GM18909 (cell line): ENCODE data around the gene SLIT3.
"Not testable (repeated sequence)": the region's sequence is repeated elsewhere in the genome, so short reads cannot be mapped to it uniquely, and the experiment has no call there.

Experiments
- ATAC-seq: cut with Tn5 transposase; IDR thresholded peaks from one replicate; pipeline ENCODE4 v1.9.1; 2021; ENCODE audit warnings: mild to moderate bottlenecking; ENCODE audit not compliant: unreplicated experiment, poor library complexity

SLIT3 gene

DNA sequence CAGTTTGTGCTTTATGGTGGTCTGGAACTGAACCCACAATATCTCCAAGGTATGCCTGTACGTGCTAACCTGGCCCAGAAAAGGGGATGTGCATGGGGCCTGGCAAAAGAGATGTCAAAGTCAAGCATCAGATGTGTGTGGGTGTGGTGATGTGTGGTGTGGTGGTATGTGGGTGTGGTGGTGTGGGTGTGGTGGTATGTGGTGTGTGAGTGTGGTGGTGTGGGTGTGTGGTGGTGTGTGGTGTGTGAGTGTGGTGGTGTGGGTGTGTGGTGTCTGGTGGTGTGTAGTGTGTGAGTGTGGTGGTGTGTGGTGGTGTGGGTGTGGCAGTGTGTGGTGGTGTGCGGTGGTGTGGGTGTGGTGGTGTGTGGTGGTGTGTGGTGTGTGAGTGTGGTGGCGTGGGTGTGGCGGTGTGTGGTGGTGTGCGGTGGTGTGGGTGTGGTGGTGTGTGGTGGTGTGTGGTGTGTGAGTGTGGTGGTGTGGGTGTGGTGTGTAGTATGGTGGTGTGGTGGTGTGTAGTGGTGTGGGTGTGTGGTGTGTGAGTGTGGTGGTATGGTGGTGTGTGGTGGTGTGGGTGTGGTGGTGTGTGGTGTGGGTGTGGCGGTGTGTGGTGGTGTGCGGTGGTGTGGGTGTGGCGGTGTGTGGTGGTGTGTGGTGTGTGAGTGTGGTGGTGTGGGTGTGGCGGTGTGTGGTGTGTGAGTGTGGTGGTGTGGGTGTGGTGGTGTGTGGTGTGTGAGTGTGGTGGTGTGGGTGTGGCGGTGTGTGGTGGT, 554.6 kb downstream of the SLIT3 start:
- not testable (repeated sequence) for ATAC-seq

DNA sequence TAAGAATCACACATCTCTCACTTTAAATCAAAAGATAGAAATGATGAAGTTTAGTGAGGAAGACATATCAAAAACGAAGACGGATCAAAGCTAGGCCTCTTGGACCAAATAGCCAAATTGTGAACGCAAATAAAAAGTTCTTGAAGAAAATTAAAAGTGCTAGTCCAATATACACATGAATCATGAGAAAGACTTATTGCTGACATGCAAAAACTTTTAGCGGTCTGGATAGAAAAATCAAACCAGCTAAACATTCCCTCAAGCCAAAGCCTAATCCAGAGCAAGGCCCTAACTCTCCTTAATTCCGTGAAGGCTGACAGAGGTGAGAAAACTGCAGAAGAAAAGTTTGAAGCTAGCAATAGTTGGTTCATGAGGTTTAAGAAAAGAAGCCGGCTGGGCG, 557.3 kb downstream of the SLIT3 start:
- no peak for ATAC-seq

DNA sequence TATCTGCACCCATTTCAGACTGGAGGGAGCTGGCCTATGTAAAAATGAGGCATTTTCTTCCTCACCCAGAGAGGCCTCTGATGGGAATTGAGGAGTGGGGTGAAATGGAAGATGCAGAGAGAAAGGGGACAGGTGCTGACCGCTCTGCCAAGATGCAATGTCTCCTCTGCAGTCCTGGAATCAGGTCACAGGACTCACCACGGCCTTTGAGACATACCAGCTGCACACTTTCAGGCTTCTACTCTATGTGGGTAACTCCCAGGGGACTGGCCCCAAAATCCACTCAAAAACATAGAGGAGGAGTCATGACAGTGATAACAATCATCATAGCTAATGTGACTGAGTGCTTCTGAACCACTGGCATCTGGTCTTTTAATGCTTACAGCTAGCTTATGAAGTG, 558.6 kb downstream of the SLIT3 start:
- ATAC-seq, result not testable (repeated sequence)

DNA sequence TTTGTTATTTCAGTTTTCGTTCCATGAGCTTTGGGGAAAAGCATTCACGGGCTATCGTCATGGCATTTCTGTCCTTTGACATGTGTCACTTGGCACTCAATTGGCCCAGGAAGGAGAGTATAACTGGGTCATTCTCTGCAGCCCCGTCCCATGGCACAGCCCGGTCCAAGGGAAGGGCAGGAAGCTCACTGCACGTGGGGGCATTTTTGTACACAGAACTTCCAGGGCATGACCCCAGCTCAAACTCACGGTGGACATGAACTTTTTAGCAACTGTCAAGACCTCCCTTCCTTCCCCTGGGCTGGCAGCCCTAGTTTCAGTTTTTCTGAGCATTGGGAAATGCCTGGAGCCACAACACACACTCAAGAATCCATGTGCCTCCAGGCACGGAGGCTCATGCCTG, 560.1 kb downstream of the SLIT3 start:
- ATAC-seq, result no peak

DNA sequence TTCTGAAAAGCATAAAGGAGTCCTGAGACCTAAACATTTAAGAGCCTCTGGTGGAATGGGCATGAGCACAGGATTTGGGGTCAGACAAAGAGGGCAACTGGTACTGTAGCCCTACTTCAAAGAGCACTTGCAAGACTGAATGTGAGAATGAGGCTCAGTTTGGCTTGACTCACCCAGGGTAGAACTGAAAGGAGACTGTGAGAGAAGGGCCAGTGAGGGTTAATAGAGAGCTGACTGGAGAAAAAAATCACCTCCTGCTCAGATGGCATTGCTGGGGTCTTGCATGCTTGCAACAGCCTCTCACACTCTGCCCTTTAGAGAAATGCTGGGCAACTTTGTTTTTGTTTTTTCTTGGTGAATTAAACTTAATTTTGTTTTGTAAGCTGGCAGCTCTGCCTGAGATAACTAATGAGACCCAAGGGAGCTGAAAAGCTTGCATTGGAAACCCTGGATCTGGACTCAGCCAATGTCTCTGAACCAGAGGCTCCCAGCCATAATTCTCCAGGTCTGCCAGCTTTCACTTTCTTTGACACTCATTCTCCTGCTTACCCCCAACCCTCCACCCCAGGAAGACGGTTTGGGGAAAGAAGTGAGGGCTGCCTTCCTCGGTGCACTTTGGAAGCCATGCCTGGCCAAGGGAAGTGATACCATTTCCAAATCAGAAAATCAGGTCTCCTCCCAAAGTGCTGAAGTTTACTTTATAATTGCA, 560.7 kb downstream of the SLIT3 start:
- ATAC-seq, result no peak

DNA sequence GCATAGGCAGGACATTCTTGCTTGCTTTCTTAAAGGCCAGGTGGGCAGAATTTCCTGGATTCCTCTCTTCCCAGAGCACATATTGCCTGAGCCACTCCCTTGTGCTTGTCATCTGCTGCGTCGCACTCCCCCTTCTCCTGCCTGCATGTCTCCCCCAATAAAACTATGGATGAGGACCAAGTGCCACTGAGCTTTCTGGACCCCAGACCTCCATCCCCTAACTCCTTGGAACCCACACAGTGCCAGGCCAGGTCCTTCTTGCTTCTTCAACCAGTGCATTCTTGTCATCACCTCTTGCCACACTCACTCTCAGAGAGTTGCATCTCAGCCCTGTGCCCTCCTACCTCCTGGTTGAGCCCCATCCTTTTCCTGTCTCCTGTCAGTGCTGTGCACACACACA, 563.9 kb downstream of the SLIT3 start:
- ATAC-seq, result no peak

DNA sequence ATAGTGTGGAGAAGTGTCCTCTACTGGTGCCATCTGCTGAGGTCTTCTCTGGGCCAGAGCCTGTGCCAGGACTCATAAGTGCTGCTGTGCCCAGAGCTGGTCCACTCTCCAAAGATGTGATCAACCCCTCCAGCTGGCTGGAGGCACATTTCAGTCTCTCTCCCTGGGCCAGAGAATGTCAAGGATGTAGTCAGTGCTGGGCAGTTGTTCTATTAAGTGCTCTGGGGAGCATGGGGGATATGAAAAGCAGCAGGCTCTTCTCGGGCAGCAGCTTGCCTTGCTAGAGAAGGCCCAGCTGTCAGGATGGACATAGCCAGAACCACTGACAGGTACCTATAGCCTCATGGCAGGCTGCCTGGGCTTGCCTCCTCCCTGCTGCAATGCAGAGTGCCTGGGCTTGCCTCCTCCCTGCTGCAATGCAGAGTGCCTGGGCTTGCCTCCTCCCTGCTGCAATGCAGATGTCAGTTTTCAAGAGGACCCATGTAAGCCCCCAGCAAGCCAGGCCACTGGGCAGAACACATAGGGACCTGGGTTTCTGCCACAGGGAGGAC, 564.6 kb downstream of the SLIT3 start:
- no peak for ATAC-seq

DNA sequence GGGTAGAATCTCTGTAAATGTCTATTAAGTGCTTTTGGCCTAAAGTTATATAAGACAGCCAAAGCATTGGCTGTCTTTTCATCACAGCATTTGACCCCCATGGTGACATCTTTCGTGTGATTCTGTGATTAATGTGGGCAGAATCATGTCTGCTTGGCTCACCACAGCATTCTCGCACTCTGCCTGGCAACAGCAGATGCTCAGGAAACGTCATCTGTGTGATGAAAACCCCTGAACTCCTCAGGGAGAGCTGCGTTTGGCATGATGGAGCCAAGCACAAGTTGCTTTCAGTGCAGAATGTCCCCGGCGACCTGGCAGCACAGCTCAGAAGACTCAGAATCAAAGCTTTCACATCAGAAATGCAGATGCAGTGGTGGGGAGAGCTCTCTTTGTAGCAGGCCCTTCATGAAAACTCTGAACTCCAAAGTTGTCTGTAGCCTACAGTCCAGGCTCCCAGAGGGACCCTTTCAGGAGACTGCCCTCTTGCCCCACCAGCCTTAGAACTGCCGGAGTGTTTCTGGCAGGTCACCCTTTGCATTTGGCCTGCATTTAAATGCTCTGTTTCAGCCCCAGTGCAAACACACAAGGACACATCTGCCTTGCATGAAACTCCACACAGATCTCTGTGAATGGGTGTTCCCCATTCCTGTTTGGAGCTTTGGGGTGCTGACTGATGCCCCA, 566.2 kb downstream of the SLIT3 start:
- ATAC-seq, result peak; percentile 71

DNA sequence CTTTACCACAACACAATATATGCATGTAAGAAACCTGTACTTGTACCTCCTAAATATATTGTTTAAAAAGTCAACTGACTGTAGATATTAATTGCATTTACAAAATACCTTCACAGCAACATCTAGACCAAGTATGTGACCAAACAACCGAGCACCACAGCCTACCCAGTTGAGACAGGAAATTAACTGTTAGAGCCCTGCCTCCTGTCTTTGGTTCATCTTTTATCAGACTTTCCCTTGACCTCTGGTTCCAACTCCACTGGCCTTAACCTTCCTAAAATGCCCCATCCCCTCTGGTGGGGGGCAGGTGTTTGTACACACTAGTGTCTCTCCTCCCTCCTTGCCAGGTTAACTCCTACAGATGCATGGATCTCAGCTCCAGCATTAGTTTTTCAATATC, 566.8 kb downstream of the SLIT3 start:
- ATAC-seq, result no peak

DNA sequence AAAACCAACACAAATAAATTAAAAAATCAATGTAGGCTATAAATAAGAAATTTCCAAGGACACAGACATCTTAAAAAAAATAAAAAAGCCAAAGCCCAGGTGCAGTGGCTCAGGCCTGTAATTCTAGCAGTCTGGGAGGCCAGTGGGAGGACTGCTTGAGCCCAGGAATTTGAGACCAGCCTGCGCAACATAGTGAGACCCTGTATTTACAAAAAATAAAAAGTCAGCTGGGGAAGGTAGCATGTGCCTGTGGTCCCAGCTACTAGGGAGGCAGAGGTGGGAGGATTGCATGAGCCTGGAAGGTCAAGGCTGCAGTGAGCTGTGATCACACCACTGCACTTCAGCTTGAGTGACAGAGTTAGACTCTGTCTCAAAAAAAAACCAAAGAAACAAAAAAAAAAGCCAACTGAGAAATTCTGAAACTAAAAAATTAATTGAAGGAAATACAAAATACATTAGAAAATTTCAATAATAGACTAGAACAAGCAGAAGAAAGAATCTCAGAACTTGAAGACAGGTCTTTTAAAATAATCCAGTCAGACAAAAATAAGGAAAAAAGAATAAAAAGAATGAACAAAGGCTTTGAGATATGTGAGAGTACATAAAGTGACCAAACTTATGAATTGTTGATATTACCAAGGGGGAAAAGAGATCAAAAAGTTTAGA, 572.3 kb downstream of the SLIT3 start:
- no peak for ATAC-seq

DNA sequence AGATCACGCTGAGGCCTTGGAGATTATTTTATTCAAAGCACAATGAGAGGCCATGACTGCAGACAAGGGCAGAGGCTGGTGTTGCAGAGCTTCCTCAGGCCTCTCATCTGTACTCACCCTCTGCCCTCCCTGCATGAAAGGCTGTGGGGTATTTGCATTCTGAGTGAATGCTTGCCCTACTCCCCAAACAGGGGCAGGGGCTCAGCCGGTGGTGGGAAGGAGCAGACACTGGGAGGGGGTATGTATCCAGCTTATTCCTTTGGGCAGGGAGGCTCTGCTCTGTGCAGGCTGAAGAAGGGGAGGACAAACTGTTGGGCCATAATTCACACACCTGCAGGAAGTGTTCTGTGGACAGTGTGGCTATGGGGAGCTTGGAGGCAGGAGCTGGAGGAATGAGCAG, 573.4 kb downstream of the SLIT3 start:
- no peak for ATAC-seq

DNA sequence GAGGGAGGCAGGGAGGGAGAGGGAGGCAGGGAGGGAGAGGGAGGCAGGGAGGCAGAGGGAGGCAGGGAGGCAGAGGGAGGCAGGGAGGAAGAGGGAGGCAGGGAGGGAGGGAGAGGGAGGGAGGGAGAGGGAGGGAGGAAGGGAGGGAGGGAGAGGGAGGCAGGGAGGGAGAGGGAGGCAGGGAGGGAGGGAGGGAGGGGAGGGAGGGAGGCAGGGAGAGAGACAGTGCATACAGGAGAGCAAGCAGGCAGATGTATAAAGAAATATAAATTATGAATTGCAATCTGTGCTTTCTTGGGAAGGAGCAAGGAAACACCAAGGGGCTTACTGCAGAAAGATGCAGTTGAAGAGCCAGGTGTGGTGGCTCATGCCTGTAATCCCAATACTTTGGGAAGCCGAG, 574.6 kb downstream of the SLIT3 start:
- ATAC-seq, result no peak

DNA sequence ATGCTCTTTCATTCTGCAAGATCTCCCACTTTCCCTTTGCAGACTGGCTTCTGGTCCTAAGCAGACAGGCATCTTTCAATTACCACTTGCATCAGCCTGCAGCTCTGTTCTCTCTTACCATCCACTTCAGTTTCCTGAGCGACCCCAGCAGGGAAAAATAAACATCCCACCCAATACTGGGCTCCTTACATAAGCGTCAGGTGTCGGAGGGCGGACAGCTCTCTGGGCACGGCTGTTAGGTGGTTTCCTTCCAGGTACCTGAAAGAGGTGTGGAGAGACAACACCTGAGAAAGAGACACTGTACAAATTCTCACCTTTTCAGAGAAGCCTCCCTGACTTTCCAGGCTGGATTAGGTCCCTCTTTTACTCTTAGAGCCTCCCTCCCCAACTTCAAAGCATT, 576.7 kb downstream of the SLIT3 start:
- ATAC-seq, result no peak

DNA sequence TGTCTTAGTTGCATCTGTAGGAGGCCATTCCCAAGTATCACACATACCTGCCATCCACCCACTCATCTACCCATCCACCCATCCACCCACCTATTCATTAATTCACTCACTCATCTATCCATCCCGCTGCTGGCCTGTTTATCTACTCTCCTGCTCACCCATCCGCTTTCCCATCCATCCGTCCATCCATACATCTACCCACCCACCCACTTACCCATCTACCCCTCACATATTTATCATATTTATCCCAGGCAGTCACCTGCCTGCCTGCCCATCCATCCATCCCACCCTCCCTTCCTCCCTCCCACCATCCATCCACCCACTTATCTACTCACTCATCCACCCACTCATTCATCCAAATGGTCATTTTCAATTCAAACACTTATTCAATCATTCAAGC, 577.9 kb downstream of the SLIT3 start:
- ATAC-seq, result no peak

DNA sequence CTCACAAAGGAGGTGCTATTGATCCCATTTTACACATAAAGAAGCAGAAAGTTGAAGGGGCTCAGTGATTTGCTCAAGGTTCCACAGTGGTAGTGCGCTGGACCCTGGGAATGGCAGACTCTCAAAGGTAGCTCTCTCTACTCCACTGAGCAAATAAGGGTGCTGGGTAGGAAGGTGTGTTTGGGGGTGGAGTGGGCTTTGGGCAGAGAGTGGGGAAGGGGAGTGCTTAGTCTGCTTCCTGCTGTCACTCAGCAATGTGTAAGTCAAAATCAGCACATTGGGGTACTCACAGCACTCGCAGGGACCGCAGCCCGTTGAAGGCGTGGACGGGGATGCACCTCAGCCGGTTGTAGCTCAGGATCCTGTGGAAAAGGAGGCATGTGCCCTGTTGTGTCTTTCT, 579.0 kb downstream of the SLIT3 start:
- no peak for ATAC-seq

DNA sequence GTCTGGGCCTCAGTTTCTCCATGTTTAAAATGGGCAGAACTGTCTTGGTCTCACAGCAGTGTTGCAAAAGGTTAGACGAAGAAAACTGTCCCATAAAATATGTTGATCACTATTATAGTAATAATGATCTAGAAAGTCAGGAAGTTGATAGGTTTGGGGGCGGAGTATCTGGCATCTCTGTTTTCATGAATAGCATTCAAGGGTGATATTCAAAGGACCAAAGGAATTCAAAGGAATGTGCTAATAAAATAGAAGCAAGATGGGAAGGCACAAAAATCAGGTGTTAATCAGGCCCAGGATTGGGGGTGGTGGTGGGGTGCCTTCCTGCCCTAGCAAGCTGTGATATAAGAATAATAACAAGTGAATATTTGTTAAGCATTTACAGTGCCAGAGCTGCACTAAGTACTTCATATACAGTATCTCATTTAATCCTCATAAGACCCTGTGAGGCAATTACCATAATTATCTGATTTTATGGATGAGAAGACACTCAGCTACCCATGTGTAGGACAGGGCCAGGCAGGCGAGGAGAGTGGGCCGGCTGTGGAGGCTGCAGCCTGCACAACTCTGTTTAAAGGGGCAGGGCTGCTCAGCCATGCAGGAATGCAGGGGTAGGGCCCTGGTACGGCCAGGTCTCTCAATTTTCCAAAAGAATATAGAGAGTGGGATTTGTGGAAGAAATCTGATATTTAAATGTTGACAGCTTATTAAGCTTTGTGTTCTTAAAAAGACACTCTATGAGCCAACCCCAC, 579.8 kb downstream of the SLIT3 start:
- no peak for ATAC-seq

DNA sequence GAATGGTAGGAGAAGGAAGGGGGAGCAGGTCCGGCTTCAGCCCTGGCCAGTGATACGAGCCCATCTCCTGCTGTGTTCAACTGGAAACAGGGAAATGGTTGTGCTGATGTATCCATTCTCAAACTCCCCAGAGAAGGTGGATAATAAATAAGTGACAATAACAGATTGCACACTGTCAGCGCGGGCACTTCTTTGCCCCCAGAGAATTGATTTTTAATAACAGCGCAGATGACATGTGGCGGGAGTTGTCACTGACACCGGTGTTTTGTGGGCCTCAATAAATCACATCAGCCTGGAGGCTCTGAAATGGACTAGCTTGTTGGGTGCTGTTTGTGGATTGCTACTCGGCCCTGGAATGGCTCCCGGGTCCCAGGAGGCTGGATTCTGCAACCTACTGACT, 580.4 kb downstream of the SLIT3 start:
- no peak for ATAC-seq

DNA sequence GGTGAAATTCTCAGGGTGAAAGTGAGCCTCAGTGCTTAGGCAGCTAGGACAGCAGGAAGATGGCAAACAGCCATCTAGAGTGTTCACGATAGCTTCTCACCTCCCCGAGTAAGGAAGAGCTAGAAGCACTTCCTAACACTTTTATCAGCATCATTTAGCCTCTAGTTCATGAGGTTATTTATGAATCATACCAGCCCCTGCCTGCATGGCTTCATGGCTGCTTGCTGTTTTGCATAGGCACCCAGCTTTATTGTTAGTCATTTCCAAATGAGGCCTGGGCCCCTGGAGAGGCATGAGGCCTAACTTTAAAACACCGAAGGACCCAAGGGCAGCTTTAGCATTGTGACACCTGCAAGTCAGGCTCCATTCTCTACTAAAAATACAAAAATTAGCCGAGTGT, 586.9 kb downstream of the SLIT3 start:
- no peak for ATAC-seq

DNA sequence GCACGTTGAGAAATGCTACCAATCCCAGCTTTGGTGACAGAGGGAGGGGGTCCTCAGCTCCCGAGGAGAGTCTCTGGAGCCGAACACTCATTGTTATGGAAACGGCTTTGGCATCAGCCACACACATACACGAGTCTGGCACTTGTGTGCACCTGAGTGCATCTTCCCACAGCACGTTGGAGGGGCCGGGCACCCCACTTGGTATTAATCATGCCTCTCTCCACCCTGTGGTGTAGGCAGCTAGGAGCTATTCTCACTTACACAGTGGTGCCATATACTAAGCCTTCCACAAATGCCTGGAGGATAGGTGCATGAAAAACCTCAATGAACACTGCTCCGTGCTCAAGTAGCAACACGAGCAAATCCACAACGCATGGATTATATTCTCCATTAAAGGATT, 587.9 kb downstream of the SLIT3 start:
- no peak for ATAC-seq
